GM21381 (cell line): ENCODE data around the gene EIF6.
"Not testable (repeated sequence)": the region's sequence is repeated elsewhere in the genome, so short reads cannot be mapped to it uniquely, and the experiment has no call there.

Experiments
- ATAC-seq: cut with Tn5 transposase; IDR thresholded peaks from one replicate; pipeline ENCODE4 v1.9.1; 2021; ENCODE audit warnings: mild to moderate bottlenecking, moderate library complexity; ENCODE audit not compliant: unreplicated experiment

Gene EIF6

DNA sequence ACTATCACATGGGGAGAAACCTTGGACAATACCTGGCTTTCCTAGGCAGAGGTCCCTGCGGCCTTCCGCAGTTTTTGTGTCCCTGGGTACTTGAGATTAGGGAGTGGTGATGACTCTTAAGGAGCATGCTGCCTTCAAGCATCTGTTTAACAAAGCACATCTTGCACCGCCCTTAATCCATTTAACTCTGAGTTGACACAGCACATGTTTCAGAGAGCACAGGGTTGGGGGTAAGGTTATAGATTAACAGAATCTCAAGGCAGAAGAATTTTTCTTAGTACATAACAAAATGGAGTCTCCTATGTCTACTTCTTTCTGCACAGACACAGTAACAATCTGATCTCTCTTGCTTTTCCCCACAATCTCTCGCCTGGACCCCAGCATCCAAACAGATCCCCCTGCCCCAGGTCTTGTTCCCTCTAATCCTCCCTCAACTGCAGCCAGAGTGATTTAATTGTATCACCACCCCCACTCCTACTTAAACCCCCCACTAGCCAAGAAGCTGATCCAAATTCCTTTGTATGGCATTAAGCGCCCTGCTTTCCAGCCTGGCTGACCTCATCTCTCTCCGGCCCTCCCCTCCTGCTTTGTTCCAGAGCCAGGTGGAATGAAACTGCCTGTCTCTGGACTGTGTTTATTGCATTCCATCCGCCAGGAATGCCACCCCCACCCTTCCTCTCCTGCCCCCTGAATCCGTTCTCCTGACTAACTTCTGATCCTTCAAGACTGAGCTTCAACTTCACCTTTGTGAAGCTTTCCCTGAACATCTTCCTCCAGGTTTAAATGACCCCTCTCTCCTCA lies 21.6 kb downstream of the EIF6 start:
- ATAC-seq, result not testable (repeated sequence)

DNA sequence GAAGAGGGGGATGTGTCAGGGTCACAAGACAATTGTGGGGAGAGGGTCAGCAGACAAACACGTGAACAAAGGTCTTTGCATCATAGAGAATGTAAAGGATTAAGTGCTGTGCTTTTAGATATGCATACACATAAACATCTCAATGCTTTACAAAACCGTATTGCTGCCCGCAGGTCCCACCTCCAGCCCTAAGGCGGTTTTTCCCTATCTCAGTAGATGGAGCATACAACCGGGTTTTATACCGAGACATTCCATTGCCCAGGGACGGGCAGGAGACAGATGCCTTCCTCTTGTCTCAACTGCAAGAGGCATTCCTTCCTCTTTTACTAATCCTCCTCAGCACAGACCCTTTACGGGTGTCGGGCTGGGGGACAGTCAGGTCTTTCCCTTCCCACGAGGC lies 22.3 kb downstream of the EIF6 start:
- ATAC-seq, result not testable (repeated sequence)

DNA sequence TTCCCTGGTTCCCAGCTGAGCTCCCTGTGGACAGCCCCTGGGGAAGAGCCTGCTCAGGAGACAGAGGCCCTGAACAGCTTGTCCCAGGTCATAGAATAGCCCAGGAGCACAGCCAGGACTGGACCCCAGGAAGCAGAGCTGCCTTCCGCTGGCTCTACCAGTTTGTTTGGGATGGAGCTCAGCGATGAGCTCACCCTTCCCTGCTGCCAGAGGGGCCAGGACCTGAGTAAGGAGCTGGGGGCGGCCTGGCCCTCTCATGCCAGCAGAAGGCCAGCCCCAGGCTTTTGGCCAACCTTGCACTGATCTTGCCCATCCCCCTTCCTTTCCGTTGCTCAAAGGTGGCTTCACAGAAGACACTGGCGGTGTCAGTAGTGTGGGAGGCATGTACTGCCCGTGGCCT lies 24.1 kb downstream of the EIF6 start:
- ATAC-seq, result no peak

DNA sequence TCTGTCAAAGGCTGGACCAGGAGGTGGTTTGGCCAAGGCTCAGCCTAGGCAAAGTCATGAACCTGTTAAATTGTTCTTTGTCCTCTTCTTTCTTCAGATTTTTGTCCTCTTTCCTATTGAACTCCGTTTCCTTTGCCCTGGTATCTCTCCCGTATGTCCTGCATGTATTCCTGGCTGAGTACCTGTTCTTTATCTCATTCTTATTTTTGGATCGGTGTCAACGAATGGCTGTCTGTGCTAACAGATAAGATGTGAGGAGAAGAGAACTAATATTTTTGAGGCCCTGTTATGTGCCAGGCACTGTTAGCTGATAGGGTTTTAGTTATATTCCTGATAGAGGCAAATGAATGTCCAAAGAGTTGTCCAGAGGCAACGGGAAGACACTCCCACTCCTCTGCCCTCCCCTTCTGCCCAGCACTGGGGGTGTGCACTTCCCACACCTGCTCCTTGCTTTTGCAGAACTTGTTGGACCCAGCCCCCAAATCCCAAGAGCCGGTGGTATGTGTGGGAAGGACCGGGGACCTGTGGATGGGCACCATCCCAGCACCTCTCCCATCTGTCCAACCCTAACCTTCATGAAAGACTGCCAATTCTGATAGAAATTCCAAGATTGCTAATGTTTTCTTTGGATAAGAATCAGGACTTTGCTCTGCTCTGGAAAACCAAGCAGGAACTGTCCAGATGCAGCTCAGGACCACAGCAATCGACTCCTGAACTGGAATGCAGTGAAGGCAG lies 27.2 kb downstream of the EIF6 start:
- ATAC-seq, result no peak

DNA sequence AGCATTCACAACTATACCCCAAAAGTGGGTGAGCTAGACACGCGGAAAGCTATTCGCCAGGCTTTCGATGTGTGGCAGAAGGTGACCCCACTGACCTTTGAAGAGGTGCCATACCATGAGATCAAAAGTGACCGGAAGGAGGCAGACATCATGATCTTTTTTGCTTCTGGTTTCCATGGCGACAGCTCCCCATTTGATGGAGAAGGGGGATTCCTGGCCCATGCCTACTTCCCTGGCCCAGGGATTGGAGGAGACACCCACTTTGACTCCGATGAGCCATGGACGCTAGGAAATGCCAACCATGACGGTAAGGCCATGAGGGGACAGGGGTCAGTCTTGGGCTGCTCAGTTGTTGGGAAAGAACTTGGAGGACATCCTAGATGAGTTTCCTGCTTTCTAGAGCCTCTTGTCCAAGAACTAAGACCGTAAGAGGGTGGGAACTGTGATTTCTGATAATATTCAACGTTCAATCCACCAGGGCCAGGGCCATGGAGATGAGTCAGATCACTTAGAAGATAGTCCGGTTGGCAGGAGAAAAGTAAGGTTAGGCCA lies 30.0 kb downstream of the EIF6 start:
- ATAC-seq, result no peak

DNA sequence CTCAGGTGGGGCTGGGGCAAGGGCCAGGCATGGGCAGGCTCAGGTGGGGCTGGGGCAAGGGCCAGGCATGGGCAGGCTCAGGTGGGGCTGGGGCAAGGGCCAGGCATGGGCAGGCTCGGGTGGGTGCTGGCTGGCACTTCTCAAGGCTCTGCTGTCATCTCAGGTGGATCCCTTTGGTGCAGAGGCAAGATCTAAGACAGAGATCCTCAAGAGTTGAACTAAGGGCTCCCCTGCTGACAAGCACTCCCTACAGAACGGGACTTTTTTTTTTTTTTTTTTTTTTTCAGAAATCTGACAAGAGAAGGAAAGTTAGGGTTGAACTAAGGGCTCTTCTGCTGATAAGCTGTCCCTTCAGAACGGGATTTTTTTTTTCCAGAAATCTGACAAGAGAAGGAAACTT lies 31.6 kb downstream of the EIF6 start:
- no peak for ATAC-seq

DNA sequence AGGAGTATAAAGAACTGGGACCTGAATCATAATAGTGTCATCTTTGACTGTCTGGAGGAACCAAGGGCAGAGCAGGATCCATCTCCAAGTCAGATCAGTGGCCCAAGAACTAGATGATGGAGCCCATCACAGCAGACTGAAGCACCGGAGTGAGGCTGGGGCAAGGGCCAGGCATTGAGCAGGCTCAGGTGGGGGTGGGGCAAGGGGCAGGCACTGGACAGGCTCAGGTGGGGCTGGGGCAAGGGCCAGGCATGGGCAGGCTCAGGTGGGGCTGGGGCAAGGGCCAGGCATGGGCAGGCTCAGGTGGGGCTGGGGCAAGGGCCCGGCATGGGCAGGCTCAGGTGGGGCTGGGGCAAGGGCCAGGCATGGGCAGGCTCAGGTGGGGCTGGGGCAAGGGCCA lies 32.0 kb downstream of the EIF6 start:
- ATAC-seq, result not testable (repeated sequence)

DNA sequence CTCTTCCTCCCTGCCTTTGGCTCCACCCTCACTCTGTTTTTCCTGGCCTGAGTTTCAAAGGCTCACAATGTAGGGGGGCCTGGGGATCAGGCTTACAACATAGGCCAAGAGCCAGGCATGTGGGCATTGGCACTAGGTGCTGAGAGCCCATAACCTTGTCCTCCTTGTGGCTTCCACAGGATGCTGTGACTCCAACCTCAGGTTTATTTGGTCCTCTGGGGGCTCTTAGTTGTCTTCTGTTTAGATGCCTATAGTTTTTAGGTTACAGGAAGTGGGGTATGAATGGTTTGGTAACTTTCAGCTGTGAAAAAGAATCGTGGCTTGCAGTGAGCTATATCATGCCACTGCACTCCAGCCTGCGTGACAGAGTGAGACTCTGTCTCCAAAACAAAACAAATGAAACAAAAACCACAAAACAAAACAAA lies 32.5 kb downstream of the EIF6 start:
- ATAC-seq, result no peak

DNA sequence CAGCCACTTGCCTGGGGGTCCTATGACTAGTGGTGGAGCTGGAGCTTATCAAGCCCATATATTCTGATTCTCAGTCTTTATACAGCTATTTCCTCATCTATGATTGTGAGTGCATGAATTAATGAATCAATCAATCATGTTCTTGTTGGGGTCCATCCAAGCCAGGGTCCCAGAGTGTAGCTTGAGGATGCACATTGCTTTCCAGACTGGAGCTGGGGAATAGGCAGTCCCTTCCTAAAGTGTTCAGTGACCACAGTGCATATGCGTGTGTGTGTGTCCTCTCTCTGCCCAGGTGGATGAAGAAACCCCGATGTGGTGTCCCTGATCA lies 33.0 kb downstream of the EIF6 start:
- ATAC-seq, result no peak

DNA sequence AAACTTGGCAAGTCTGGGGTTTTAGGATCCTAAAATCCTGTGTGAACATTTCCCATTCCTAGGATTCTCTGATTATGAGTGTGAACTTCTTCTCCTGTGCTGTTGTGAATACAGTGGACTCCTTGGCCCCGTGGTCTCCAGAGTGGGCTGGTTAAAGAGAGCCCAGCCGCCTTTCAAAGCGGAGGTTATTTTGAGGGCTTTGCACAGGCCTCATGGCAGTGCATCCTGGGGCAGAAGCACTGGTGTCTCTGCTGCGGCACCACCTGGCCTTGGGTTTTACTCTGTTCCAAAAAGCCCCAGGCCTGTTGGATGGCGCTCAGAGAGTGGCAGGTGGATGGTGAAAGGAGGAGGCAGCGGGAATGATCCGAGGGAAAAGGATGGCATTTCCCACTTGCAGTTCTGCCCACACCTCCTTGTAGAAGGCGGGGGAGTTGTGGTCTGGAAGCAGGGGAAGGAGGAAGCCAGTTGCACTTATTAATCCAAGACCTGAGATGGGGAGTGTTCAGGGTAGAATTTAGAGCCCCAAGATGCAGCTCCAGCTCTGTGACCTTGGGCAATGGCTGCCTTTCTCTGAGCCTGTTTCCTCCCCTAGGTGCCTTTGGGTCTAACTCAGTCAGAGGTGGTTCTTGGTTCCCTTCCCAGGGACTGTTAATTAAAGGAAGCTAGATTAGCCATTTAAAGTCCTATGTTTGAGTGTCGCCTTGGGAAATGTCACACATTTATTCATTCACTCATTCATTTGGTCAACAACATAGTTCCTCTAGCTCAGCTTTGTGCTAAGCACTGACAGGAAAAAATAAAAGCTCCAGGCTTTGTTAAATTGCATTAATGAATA lies 35.7 kb downstream of the EIF6 start:
- no peak for ATAC-seq

DNA sequence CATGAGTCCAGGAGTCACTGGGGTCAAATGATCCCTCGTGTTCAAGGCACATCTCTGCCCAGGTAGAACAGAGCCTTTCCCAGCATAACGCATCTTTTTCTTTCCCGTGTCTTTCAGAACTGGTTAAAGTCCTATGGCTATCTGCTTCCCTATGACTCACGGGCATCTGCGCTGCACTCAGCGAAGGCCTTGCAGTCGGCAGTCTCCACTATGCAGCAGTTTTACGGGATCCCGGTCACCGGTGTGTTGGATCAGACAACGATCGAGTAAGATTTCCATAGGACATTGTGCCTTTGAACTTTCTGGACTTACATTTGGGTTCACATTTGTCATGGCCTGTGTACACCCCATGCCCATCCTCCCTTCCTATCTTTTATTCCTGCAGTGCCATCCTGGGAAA lies 37.8 kb downstream of the EIF6 start:
- ATAC-seq, result no peak

DNA sequence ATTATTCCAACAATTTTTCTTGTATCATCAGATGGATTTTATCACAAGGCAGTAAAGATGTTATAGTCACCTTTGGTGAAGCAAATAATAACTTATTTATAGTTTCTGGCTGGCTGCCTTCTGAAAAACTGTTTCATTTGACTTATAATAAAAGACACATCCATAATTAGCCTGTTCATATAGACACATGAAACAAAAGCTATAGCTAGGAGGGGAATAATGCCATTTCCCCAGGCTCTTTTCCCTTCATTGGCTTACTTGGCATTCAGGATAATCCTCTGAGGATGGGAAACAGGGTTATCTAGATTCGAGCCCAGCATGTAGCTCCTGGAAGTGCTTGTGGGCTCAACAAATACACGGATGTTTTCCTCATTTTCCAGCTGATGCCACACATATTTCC lies 40.6 kb downstream of the EIF6 start:
- ATAC-seq, result no peak

DNA sequence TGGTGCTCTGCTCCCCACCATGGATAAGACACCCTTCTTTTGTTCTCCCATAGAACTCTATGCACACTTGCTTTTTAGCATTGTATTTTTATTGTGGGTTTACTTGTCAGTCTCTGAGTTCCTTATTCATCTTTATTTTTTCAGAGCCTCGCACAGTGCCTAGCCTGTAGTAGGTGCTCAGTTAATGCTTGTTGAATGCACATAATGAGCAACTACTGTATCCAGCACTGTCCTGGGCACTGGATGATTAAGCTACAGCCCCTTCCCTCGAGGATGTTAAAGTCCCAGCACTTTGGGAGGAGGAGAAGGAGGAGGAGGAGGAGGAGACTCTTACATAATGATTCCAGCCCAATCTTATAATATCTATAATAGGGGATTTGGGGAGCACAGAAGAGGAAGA lies 41.3 kb downstream of the EIF6 start:
- no peak for ATAC-seq

DNA sequence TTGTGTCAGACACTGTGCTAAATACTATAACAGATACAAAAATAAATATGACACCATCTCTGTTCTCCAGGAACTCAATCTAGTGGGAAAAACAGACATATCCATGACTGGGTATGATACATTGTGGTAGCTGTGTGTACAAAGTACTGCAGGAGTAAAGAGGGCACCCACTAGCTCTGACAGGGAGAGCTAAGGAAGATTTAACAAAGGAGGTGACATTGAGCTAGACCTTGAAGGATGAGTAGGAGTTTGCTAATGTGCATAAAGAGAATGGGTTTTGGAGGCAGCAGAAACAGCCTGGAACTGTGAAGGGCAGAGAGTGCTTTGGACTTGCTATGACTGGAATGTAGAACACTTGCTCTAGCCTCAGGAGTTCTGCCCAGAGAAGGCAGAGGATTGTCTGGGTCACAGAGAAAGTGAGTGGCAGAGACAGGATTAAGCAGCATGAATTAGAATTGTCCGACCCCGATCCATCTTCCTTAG lies 43.7 kb downstream of the EIF6 start:
- ATAC-seq, result no peak

DNA sequence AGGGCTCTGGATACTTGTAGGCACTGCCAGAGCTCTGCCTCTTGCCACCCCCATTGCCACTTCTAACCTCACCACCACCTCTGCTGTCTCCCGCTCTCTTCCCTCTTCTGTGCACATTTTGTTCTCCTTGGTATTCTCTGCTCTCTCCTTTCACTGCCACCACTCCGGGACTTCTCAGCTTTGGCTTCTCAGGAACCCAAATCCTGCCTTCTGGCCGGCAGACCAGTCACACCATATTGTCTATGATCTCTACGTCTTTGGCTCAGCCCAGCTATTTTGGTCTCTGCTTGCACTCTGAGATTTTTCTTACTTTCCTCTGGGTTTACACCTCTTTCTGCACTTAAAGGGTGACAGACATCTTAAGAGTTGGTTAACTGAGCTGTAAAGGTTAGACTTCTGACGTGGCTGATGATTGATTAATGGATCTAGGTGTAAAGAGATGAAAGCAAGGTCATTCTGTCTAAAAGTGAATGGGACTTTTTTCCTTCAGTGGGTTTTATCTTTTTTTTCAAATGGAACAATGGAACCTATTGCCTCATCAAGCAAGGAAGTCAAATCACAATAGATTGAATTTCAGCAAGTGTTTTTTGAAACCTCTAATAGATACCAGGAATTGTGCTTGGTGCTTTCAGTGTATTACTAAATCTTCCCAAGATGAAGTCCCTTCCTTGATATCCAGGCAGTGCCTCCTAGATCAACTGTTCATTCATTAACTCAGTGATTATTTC lies 44.3 kb downstream of the EIF6 start:
- ATAC-seq, result no peak

DNA sequence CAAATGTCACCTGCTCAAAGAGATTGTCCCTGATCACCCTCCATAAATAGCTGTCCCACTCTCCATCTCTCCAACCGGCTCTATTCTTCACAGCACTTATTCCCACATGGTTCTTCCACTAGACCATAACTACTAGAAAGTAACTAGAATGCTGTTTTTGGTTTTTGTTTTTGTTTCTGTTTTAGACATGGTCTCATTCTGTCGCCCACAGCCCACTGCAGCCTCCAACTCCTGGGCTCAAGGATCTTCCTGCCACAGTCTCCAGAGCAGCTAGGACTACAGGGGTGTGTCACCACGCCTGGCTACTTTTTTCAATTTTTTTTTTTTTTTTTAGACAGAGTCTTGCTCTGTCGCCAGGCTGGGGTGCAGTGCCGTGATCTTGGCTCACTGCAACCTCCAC lies 45.8 kb downstream of the EIF6 start:
- ATAC-seq, result no peak

DNA sequence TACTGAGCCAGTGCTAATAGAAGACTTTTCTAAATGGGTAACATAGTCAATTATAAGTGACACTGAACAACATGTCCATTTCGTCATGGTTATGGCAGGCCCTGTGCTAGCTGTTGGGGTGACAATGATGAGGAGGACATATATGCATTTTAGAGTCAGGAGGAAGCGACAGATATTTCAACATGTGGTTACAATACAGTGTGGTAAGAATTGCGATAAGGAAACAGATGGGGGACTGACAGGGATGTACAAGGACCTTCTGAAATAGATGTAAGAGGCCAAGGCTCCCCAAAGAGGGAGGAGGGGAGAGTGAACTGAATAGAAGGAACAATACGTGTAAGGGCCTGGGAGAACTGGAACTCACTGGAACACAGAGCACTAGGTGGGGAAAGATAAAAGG lies 46.4 kb downstream of the EIF6 start:
- no peak for ATAC-seq

DNA sequence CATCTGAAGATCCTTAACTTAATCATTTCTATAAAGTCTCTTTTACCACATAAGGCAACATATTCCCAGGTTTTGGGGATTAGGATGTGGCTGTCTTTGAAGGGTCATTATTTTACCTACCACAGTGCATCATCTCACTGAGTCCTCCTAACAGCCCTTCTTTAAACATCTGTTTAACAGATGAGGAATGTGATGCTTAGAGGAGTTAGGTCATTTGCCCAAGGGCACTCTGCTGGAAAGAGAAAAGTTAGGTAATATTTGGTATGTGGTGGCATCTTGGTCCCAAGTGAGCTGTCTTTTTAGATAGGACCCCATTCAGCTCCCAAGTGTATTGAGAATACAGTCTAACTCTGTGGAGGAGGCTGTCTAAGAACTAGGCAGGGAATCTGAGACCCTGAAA lies 47.1 kb downstream of the EIF6 start:
- no peak for ATAC-seq

DNA sequence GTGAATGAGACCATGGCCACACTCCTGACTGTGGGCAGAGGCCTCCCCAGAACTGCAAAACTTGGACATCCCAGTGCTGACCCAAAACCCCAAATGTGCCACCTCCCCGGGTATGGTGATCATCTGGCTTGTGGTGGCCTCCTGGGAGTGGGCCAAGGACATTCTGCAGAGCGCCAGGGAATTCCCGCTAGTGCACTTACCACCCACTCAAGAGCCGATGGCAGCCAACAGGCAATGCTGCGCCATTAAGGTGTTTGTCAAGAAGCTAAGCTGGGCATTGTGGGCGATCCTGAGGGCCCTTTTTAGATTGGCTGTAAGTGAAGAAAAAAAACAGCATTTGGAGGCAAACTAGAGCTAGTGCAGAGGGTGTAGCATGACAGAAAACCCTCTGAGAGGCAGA lies 48.7 kb downstream of the EIF6 start:
- no peak for ATAC-seq

DNA sequence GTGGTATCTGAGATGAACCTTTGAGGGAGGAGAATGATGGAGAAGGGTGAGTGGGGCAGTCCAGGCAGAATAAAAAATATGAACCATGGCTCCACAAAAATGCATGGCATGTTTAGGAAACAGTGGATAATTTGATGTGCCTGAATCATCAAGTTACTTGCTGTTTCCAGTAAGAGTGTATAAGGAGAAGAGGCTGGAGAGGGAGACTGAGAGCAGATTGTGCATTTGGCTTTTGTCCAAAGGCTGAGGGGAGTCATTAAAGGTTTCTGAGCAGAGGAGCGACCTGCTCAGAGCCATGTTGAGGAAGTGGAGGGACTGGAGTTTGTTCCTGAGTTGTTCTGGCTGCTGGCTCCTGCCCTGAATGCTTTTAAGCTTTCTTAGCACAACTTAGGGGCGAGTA lies 52.0 kb downstream of the EIF6 start:
- no peak for ATAC-seq
